Stomach (tissue), 9 donors: ENCODE data around the gene RUNX1. TPM values are rescaled to one million over a fixed set of nuclear protein-coding genes. Genes with fewer than 3 reads are reported as not detected.

Experiments
- DNase-seq, 2 donors: peaks; one replicate each; pipeline versions ENCODE4 v3.0.0 to v3.0.0-alpha.2; 2013 to 2019
- H3K27ac ChIP-seq, 5 donors: fragments of 200-600 bp in 4 of 5; sonication (generic) in 4 of 5; one replicate each; pipeline ENCODE4 v1.5.1; 2013 to 2019; ENCODE audit warnings: mild to moderate bottlenecking in 1 of 5, moderate library complexity in 1 of 5
- H3K27me3 ChIP-seq, 3 donors: fragments of 200-600 bp; sonication (generic); one replicate each; pipeline ENCODE4 v1.5.1; 2017 to 2019; ENCODE audit warnings: mixed run types in 1 of 3
- H3K36me3 ChIP-seq, 4 donors: fragments of 200-600 bp; sonication (generic); 1 replicate in 3 of 4; 2 replicates in 1 of 4; pipeline ENCODE4 v1.5.1; 2016 to 2019
- H3K4me1 ChIP-seq, 4 donors: fragments of 200-600 bp; sonication (generic); one replicate each; pipeline ENCODE4 v1.5.1; 2016 to 2019
- H3K4me3 ChIP-seq, 4 donors: fragments of 200-600 bp; sonication (generic) in 3 of 4; one replicate each; pipeline ENCODE4 v1.5.1; 2016 to 2019; ENCODE audit warnings: mild to moderate bottlenecking in 1 of 4
- H3K9me3 ChIP-seq, 4 donors: fragments of 200-600 bp; sonication (generic); one replicate each; pipeline ENCODE4 v1.5.1; 2016 to 2019
- CTCF ChIP-seq, 7 experiments: fragments of 450-650 bp in 4 of 7; fragments of 200-600 bp in 3 of 7; sonication (generic) in 3 of 7; IDR thresholded peaks; one replicate each; pipeline ENCODE4 v1.5.1; 2016 to 2019; ENCODE audit warnings: antibody characterized with exemption in 7 of 7, control low read depth in 2 of 7, mild to moderate bottlenecking in 1 of 7
- EP300 ChIP-seq: sonication (generic); formaldehyde crosslinking; IDR thresholded peaks from one replicate; pipeline ENCODE4 v1.6.1; 2017; ENCODE audit warnings: antibody characterized with exemption
- POLR2A ChIP-seq, 4 donors: fragments of 450-650 bp; IDR thresholded peaks; one replicate each; pipeline ENCODE4 v1.6.1; 2016; ENCODE audit warnings: antibody characterized with exemption in 4 of 4, control low read depth in 2 of 4, mild to moderate bottlenecking in 1 of 4, moderate library complexity in 1 of 4
- POLR2AphosphoS5 ChIP-seq, 3 donors: sonication (generic); formaldehyde crosslinking; IDR thresholded peaks; one replicate each; pipeline ENCODE4 v1.6.1; 2016; ENCODE audit warnings: antibody characterized with exemption in 3 of 3
- WGBS, 5 donors: extraction: QIAGEN DNeasy Blood & Tissue Kit in 3 of 5; methylation state at CpG; one replicate each; pipeline versions ENCODE4 v1.1.5 to v1.1.7; 2013 to 2018; 5-methylcytosine and 5-hydroxymethylcytosine counted together
- intact Hi-C: fragments of 100-400 bp; cut with DNase I; formaldehyde crosslinking; loops from one replicate; pipeline ENCODE4 v1.15.1; 2023; ENCODE audit warnings: low total_unique reads
- polyA plus RNA-seq, 3 donors: library from polyadenylated mRNA; stranded (reverse); fragments of 200-250 nt; gene quantifications; one replicate each; pipeline ENCODE4 v1.2.3, GENCODE V29; 2013
- total RNA-seq, 5 donors: library from RNA; depleted of rRNA; stranded (reverse); fragments of >200 nt; gene quantifications; one replicate each; pipeline versions ENCODE4 v1.1.0 to v1.2.3, GENCODE V29; 2014 to 2016
- donor health status: healthy with polysubstance abuse.
- donor health status: Bipolar disorder and iron deficiency.
- donor health status: healthy.

Gene RUNX1
- total and polyA plus RNA-seq, 8 donors, result 8.0 to 213 (median 40.0) TPM

- Histone ChIP-seq H3K4me1 (peaks cover 24 to 78% (median 42%) of the 10 kb centered on the region in 4 donors), H3K9me3 (no peaks in the 10 kb centered on the region), H3K4me3 (peak overlapping the region in 1 of 4 donors; percentile 6), H3K36me3 (peaks cover 0 to 57% (median 28%) of the 10 kb centered on the region in 4 donors), H3K27ac (peak overlapping the region; percentile 72 to 98 (median 94)), H3K27me3 (no peaks in the 10 kb centered on the region)
- peak in 2 of 3 donors; percentile 65 to 83 for TF ChIP-seq POLR2AphosphoS5 (IDR thresholded peaks at IDR 0.05)
- no peak for TF ChIP-seq POLR2A (IDR thresholded peaks at IDR 0.05)
- DNase-seq, result peak; percentile 92 to 97
- intact Hi-C loops, result no loop called here
- WGBS, 5 donors, result 23 to 65% (median 42%) methylated on average over 10 of the region's 10 CpGs
Measured at GRCh38 chr21:34877485-34878128, 171.5 kb downstream of the RUNX1 start.

- Histone ChIP-seq H3K9me3 (no peaks in the 10 kb centered on the region), H3K27me3 (no peaks in the 10 kb centered on the region), H3K27ac (peak overlapping the region; percentile 0 to 94 (median 9)), H3K36me3 (peaks cover 4 to 75% (median 37%) of the 10 kb centered on the region in 4 donors), H3K4me1 (peaks cover 22 to 69% (median 40%) of the 10 kb centered on the region in 4 donors), H3K4me3 (no peak overlapping the region)
- 39 to 70% (median 43%) methylated on average over 6 of the region's 6 CpGs for WGBS, 5 donors
- TF ChIP-seq CTCF (IDR thresholded peaks at IDR 0.05), result no peak
- TF ChIP-seq EP300, result no peak
- DNase-seq, result no peak
- intact Hi-C loops, result no loop called here
Measured at GRCh38 chr21:34875830-34876229, 173.3 kb downstream of the RUNX1 start.

- 55 to 73% (median 64%) methylated on average over 8 of the region's 8 CpGs for WGBS, 5 donors
- intact Hi-C loops, result no loop called here
Measured at GRCh38 chr21:34874684-34875513, 174.2 kb downstream of the RUNX1 start.

GRCh38 chr21:34871026-34871908, 177.8 kb downstream of the RUNX1 start:
- peak in 1 of 2 donors; percentile 37 for DNase-seq
- Histone ChIP-seq H3K9me3 (no peaks in the 10 kb centered on the region), H3K27me3 (no peaks in the 10 kb centered on the region), H3K36me3 (peaks cover 7 to 93% (median 51%) of the 10 kb centered on the region in 4 donors), H3K4me3 (no peak overlapping the region), H3K27ac (peak overlapping the region in 2 of 5 donors; percentile 1 to 26), H3K4me1 (peaks cover 10 to 70% (median 43%) of the 10 kb centered on the region in 4 donors)
- no peak for TF ChIP-seq EP300
- no peak for TF ChIP-seq POLR2A (IDR thresholded peaks at IDR 0.05)
- no peak for TF ChIP-seq POLR2AphosphoS5 (IDR thresholded peaks at IDR 0.05)
- TF ChIP-seq CTCF (IDR thresholded peaks at IDR 0.05), result no peak
- WGBS, 5 donors, result 59 to 78% (median 64%) methylated on average over 18 of the region's 18 CpGs
- intact Hi-C loops, result no loop called here

More at GRCh38 chr21:34874684-34875513, 174.2 kb downstream of the RUNX1 start:
- Histone ChIP-seq H3K27me3 (no peaks in the 10 kb centered on the region), H3K9me3 (no peaks in the 10 kb centered on the region), H3K4me3 (no peak overlapping the region), H3K27ac (peak overlapping the region in 3 of 5 donors; percentile 1 to 94 (median 48)), H3K36me3 (peaks cover 7 to 74% (median 38%) of the 10 kb centered on the region in 4 donors), H3K4me1 (peaks cover 19 to 65% (median 43%) of the 10 kb centered on the region in 4 donors)
- no peak for TF ChIP-seq POLR2AphosphoS5 (IDR thresholded peaks at IDR 0.05)
- TF ChIP-seq CTCF (IDR thresholded peaks at IDR 0.05), result no peak
- no peak for TF ChIP-seq EP300
- no peak for TF ChIP-seq POLR2A (IDR thresholded peaks at IDR 0.05)
- DNase-seq, result no peak
